Measurements from ENCODE around the gene FAM78B. TPM values are rescaled to one million over a fixed set of nuclear protein-coding genes. Genes with fewer than 3 reads are reported as not detected.

Gene FAM78B
- total RNA-seq, 1 experiment from 2014 or later: 0.41 TPM

DNA sequence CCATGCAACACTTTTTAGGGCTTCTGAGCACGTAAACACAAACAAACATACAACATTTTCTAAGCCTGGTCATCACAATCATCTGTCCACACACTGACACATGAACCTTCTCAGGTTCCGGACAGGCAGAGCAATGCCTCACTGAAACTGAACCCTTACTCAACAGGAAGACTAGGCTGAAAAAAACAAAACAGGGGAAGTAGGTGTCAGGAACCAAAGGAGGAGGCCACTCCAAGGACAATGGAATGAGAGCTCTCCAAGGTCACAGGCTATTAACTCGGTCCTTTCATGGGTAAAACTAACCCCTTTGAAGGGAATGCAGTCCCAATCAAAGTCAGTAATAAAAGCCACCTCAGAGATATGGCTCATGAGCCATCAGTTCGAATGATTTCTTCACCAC lies 76.6 kb downstream of the FAM78B start:
- BruUV-seq (replicated peaks): no TSS peak
- no peaks in the 10 kb centered on the region for H3K9me3 ChIP-seq (ENCODE audit: control insufficient read depth, insufficient read depth, low read depth, low read length)

DNA sequence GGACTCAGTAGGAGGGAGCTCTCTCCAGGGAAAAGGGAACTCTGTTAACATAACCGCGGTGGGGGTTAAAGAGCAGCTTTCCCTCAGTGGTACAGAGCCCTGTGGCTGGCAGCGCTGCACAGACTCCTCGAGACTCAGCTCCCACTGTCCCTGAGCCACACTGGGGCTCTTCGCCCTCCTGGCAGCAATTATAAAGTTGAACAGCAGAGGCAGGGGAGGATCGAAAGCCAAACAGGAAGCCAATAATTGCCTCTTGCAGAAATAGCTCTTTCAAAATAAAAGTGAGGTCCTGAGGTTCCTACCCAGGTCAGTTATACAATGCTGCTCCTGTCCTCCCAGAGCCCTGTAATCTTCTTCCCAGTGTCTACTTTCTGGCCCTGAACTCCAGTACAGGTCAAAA lies 77.0 kb downstream of the FAM78B start:
- BruUV-seq (replicated peaks): no TSS peak
- H3K4me1 ChIP-seq (ENCODE audit: control insufficient read depth, insufficient read depth, low read length): no peaks in the 10 kb centered on the region
- no peaks in the 10 kb centered on the region for H3K36me3 ChIP-seq (ENCODE audit: control insufficient read depth, insufficient read depth, low read length)
- H3K9me3 ChIP-seq (ENCODE audit: control insufficient read depth, insufficient read depth, low read depth, low read length): no peaks in the 10 kb centered on the region
- ChIA-PET POLR2A (no interaction called here), CTCF (no interaction called here)
- intact Hi-C loops (cut with micrococcal nuclease; ENCODE audit: unreplicated experiment) (no loop called here), in situ Hi-C loops (cut with HindIII; ENCODE audit: low pct_unique_long_range_greater_than_20kb, low sequenced_read_pairs) (no loop called here)
- no peaks in the 10 kb centered on the region for H3K27me3 ChIP-seq (ENCODE audit: control insufficient read depth, insufficient read depth, low read length)
- no peak for TF ChIP-seq SIN3A (IDR thresholded peaks at IDR 0.05; ENCODE audit: borderline replicate concordance, insufficient read depth, low read depth, low read length)
- no peak for DNase-seq (ENCODE audit: low read depth, low spot score)
- H3K4me3 ChIP-seq (ENCODE audit: low read depth in 2 of 2, low read length in 2 of 2): no peak overlapping the region
- no peak for ATAC-seq
- H3K27ac ChIP-seq (ENCODE audit: low read length): no peak overlapping the region

More for the DNA sequence above, 76.6 kb downstream of the FAM78B start:
- intact Hi-C loops (cut with micrococcal nuclease; ENCODE audit: unreplicated experiment): no loop called here
- no peaks in the 10 kb centered on the region for H3K27me3 ChIP-seq (ENCODE audit: control insufficient read depth, insufficient read depth, low read length)
- H3K36me3 ChIP-seq (ENCODE audit: control insufficient read depth, insufficient read depth, low read length): no peaks in the 10 kb centered on the region
- no peak for DNase-seq (ENCODE audit: low read depth, low spot score)
- no peak overlapping the region for H3K27ac ChIP-seq (ENCODE audit: low read length)
- no peaks in the 10 kb centered on the region for H3K4me1 ChIP-seq (ENCODE audit: control insufficient read depth, insufficient read depth, low read length)
- TF ChIP-seq, protein P1, sequence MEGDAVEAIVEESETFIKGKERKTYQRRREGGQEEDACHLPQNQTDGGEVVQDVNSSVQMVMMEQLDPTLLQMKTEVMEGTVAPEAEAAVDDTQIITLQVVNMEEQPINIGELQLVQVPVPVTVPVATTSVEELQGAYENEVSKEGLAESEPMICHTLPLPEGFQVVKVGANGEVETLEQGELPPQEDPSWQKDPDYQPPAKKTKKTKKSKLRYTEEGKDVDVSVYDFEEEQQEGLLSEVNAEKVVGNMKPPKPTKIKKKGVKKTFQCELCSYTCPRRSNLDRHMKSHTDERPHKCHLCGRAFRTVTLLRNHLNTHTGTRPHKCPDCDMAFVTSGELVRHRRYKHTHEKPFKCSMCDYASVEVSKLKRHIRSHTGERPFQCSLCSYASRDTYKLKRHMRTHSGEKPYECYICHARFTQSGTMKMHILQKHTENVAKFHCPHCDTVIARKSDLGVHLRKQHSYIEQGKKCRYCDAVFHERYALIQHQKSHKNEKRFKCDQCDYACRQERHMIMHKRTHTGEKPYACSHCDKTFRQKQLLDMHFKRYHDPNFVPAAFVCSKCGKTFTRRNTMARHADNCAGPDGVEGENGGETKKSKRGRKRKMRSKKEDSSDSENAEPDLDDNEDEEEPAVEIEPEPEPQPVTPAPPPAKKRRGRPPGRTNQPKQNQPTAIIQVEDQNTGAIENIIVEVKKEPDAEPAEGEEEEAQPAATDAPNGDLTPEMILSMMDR (IDR thresholded peaks at IDR 0.05): no peak
- TF ChIP-seq, protein P2, sequence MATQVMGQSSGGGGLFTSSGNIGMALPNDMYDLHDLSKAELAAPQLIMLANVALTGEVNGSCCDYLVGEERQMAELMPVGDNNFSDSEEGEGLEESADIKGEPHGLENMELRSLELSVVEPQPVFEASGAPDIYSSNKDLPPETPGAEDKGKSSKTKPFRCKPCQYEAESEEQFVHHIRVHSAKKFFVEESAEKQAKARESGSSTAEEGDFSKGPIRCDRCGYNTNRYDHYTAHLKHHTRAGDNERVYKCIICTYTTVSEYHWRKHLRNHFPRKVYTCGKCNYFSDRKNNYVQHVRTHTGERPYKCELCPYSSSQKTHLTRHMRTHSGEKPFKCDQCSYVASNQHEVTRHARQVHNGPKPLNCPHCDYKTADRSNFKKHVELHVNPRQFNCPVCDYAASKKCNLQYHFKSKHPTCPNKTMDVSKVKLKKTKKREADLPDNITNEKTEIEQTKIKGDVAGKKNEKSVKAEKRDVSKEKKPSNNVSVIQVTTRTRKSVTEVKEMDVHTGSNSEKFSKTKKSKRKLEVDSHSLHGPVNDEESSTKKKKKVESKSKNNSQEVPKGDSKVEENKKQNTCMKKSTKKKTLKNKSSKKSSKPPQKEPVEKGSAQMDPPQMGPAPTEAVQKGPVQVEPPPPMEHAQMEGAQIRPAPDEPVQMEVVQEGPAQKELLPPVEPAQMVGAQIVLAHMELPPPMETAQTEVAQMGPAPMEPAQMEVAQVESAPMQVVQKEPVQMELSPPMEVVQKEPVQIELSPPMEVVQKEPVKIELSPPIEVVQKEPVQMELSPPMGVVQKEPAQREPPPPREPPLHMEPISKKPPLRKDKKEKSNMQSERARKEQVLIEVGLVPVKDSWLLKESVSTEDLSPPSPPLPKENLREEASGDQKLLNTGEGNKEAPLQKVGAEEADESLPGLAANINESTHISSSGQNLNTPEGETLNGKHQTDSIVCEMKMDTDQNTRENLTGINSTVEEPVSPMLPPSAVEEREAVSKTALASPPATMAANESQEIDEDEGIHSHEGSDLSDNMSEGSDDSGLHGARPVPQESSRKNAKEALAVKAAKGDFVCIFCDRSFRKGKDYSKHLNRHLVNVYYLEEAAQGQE (IDR thresholded peaks at IDR 0.05; ENCODE audit: insufficient read depth in 1 of 2, low read depth in 2 of 2, low read length in 1 of 2): no peak
- TF ChIP-seq POLR2AphosphoS5 (IDR thresholded peaks at IDR 0.05; ENCODE audit: low read depth, low read length): no peak
- no peak for TF ChIP-seq TCF7L2 (IDR thresholded peaks at IDR 0.05; ENCODE audit: low read depth, low read length)
- TF ChIP-seq SIN3A (IDR thresholded peaks at IDR 0.05; ENCODE audit: borderline replicate concordance, insufficient read depth, low read depth, low read length): no peak
- ChIA-PET POLR2A (no interaction called here), CTCF (no interaction called here)
- ATAC-seq: no peak
- in situ Hi-C loops (cut with HindIII; ENCODE audit: low pct_unique_long_range_greater_than_20kb, low sequenced_read_pairs): no loop called here
- no peak overlapping the region for H3K4me3 ChIP-seq (ENCODE audit: low read depth in 2 of 2, low read length in 2 of 2)

DNA sequence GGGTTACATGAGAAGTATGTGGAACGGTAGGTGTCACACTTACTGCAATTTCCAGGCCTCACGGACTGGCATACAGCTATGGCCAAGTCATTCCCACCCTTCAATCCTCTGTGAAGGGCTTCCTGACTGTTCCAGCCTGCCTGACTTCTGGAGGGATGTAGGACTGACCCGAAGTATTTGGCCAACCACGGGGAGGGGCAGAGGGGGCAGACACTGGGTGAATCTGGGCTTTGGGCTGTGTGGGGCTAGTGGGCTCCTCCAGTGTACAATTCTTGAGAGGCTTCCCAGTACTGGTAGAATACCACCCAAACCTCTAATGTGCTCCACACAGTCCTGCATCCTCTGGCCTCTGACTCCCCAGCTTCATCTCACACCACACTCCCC lies 78.2 kb downstream of the FAM78B start:
- ATAC-seq: no peak
- Histone ChIP-seq H3K4me1 (ENCODE audit: control insufficient read depth, insufficient read depth, low read length) (no peaks in the 10 kb centered on the region), H3K27me3 (ENCODE audit: control insufficient read depth, insufficient read depth, low read length) (no peaks in the 10 kb centered on the region), H3K9me3 (ENCODE audit: control insufficient read depth, insufficient read depth, low read depth, low read length) (no peaks in the 10 kb centered on the region), H3K36me3 (ENCODE audit: control insufficient read depth, insufficient read depth, low read length) (no peaks in the 10 kb centered on the region), H3K4me3 (ENCODE audit: low read depth in 2 of 2, low read length in 2 of 2) (no peak overlapping the region), H3K27ac (ENCODE audit: low read length) (no peak overlapping the region)
- TF ChIP-seq, protein P1 (IDR thresholded peaks at IDR 0.05): no peak
- TF ChIP-seq, protein P2 (IDR thresholded peaks at IDR 0.05; ENCODE audit: insufficient read depth in 1 of 2, low read depth in 2 of 2, low read length in 1 of 2): no peak
- no peak for TF ChIP-seq SIN3A (IDR thresholded peaks at IDR 0.05; ENCODE audit: borderline replicate concordance, insufficient read depth, low read depth, low read length)
- TF ChIP-seq TCF7L2 (IDR thresholded peaks at IDR 0.05; ENCODE audit: low read depth, low read length): no peak
- no peak for TF ChIP-seq POLR2AphosphoS5 (IDR thresholded peaks at IDR 0.05; ENCODE audit: low read depth, low read length)
- intact Hi-C loops (cut with micrococcal nuclease; ENCODE audit: unreplicated experiment) (no loop called here), in situ Hi-C loops (cut with HindIII; ENCODE audit: low pct_unique_long_range_greater_than_20kb, low sequenced_read_pairs) (no loop called here)
- CTCF ChIA-PET: no interaction called here
- POLR2A ChIA-PET: no interaction called here
- DNase-seq (ENCODE audit: low read depth, low spot score): no peak
- BruUV-seq (replicated peaks): no TSS peak
